Nephron progenitor cell (in vitro differentiated cells): Measurements from ENCODE around the gene IRAG1.

ENCODE experiments used
- DNase-seq: peaks from one replicate; pipeline ENCODE4 v3.0.0; 2021
- H3K27ac Mint-ChIP-seq: 2 replicates; pipeline ENCODE4 v1.8.0; 2021; ENCODE audit warnings: mild to moderate bottlenecking, moderate library complexity, mixed read lengths
- H3K27me3 Mint-ChIP-seq: 2 replicates; pipeline ENCODE4 v1.8.0; 2021; ENCODE audit warnings: mild to moderate bottlenecking, low read depth, mixed read lengths; ENCODE audit not compliant: poor library complexity
- H3K36me3 Mint-ChIP-seq: 2 replicates; pipeline ENCODE4 v1.8.0; 2021; ENCODE audit warnings: low read depth, mixed read lengths
- H3K4me1 Mint-ChIP-seq: 2 replicates; pipeline ENCODE4 v1.8.0; 2021; ENCODE audit warnings: mixed read lengths
- H3K4me3 Mint-ChIP-seq: 2 replicates; pipeline ENCODE4 v1.8.0; 2021; ENCODE audit warnings: mild to moderate bottlenecking, moderate library complexity, mixed read lengths
- H3K9me3 Mint-ChIP-seq: 2 replicates; pipeline ENCODE4 v1.8.0; 2021; ENCODE audit warnings: mild to moderate bottlenecking, moderate library complexity, mixed read lengths
- CTCF ChIP-seq: fragments of 200-600 bp; sonication (generic); IDR thresholded peaks from 2 replicates; pipeline ENCODE4 v1.5.0; 2021; ENCODE audit warnings: antibody characterized with exemption

Gene IRAG1

GRCh38 chr11:10669258-10670033 lies 24.1 kb downstream of the IRAG1 start:
- Mint-ChIP-seq H3K36me3 (no peaks in the 10 kb centered on the region), H3K27me3 (peaks cover 4% of the 10 kb centered on the region), H3K4me1 (peaks cover 69% of the 10 kb centered on the region), H3K9me3 (no peaks in the 10 kb centered on the region), H3K4me3 (peak overlapping the region; percentile 42), H3K27ac (peak overlapping the region; percentile 30)
- no peak for TF ChIP-seq CTCF
- DNase-seq = peak; percentile 23

GRCh38 chr11:10667521-10667885 lies 26.1 kb downstream of the IRAG1 start:
- DNase-seq = no peak
- H3K27ac Mint-ChIP-seq = peak overlapping the region; percentile 57

GRCh38 chr11:10666556-10667520 lies 26.7 kb downstream of the IRAG1 start:
- no peaks in the 10 kb centered on the region for H3K9me3 Mint-ChIP-seq
- peaks cover 3% of the 10 kb centered on the region for H3K27me3 Mint-ChIP-seq
- peak overlapping the region; percentile 57 for H3K27ac Mint-ChIP-seq
- no peak for DNase-seq
- no peak overlapping the region for H3K4me3 Mint-ChIP-seq
- no peaks in the 10 kb centered on the region for H3K36me3 Mint-ChIP-seq
- peaks cover 56% of the 10 kb centered on the region for H3K4me1 Mint-ChIP-seq
- no peak for TF ChIP-seq CTCF

More at GRCh38 chr11:10667521-10667885, 26.1 kb downstream of the IRAG1 start:
- H3K4me1 Mint-ChIP-seq = peaks cover 56% of the 10 kb centered on the region
- H3K9me3 Mint-ChIP-seq = no peaks in the 10 kb centered on the region
- H3K4me3 Mint-ChIP-seq = no peak overlapping the region
- no peaks in the 10 kb centered on the region for H3K36me3 Mint-ChIP-seq
- no peak for TF ChIP-seq CTCF
- H3K27me3 Mint-ChIP-seq = peaks cover 3% of the 10 kb centered on the region

- Mint-ChIP-seq H3K9me3 (no peaks in the 10 kb centered on the region), H3K27ac (no peak overlapping the region), H3K4me3 (no peak overlapping the region), H3K27me3 (peaks cover 9% of the 10 kb centered on the region), H3K4me1 (peaks cover 64% of the 10 kb centered on the region), H3K36me3 (no peaks in the 10 kb centered on the region)
- DNase-seq = no peak
- TF ChIP-seq CTCF = no peak
These were observed 29.1 kb downstream of the IRAG1 start for GRCh38 chr11:10664496-10664895.

GRCh38 chr11:10663990-10664389 lies 29.6 kb downstream of the IRAG1 start:
- Mint-ChIP-seq H3K9me3 (no peaks in the 10 kb centered on the region), H3K4me1 (peaks cover 64% of the 10 kb centered on the region), H3K36me3 (no peaks in the 10 kb centered on the region), H3K27ac (no peak overlapping the region), H3K27me3 (peaks cover 9% of the 10 kb centered on the region), H3K4me3 (no peak overlapping the region)
- no peak for TF ChIP-seq CTCF
- no peak for DNase-seq
